DOHH2 (cell line): ENCODE results near the gene REEP3.

Source experiments
- H3F3A ChIP-seq: fragments of 200-600 bp; sonication (generic), shearing (Covaris generic); 2 replicates; pipeline ENCODE4 v1.6.0; 2016; ENCODE audit warnings: antibody characterized with exemption, mild to moderate bottlenecking; ENCODE audit not compliant: control insufficient read depth, insufficient read depth
- H3K27ac ChIP-seq: fragments of 200-600 bp; sonication (generic); 2 replicates; pipeline ENCODE4 v1.5.1; 2014; ENCODE audit warnings: low read depth, mild to moderate bottlenecking, low read length, moderate library complexity
- H3K27me3 ChIP-seq: fragments of 200-600 bp; sonication (generic); 2 replicates; pipeline ENCODE4 v1.6.1; 2014; ENCODE audit warnings: mild to moderate bottlenecking, low read length, mixed read lengths; ENCODE audit not compliant: control insufficient read depth
- H3K36me3 ChIP-seq: fragments of 200-600 bp; sonication (generic); 2 replicates; pipeline ENCODE4 v1.6.1; 2014; ENCODE audit warnings: mild to moderate bottlenecking, low read length, moderate library complexity, mixed read lengths; ENCODE audit not compliant: control insufficient read depth
- H3K4me1 ChIP-seq: fragments of 200-600 bp; sonication (generic); 2 replicates; pipeline ENCODE4 v1.6.1; 2014; ENCODE audit warnings: mild to moderate bottlenecking, low read length, mixed read lengths; ENCODE audit not compliant: control insufficient read depth
- H3K4me2 ChIP-seq: fragments of 200-600 bp; sonication (generic); 2 replicates; pipeline ENCODE4 v1.6.0; 2014; ENCODE audit warnings: mild to moderate bottlenecking, low read length, moderate library complexity
- H3K4me3 ChIP-seq: fragments of 200-600 bp; sonication (generic); 2 replicates; pipeline ENCODE4 v1.5.1; 2014; ENCODE audit warnings: mild to moderate bottlenecking, low read length, mixed read lengths
- H3K79me2 ChIP-seq: fragments of 200-600 bp; sonication (generic); 2 replicates; pipeline ENCODE4 v1.6.1; 2014; ENCODE audit warnings: mild to moderate bottlenecking, low read length, mixed read lengths; ENCODE audit not compliant: control insufficient read depth
- H3K9me2 ChIP-seq: fragments of 200-600 bp; sonication (generic); replicated peaks from 2 replicates; pipeline ENCODE4 v1.6.1; 2014; ENCODE audit warnings: mild to moderate bottlenecking, low read length, mixed read lengths; ENCODE audit not compliant: control insufficient read depth
- H3K9me3 ChIP-seq: fragments of 200-600 bp; sonication (generic); 2 replicates; pipeline ENCODE4 v1.6.1; 2014; ENCODE audit warnings: antibody characterized with exemption, low read length, mixed read lengths; ENCODE audit not compliant: control insufficient read depth, insufficient read depth
- H4K20me1 ChIP-seq: fragments of 200-600 bp; sonication (generic); 2 replicates; pipeline ENCODE4 v1.6.0; 2014; ENCODE audit warnings: low read depth, mild to moderate bottlenecking, antibody characterized with exemption, low read length, moderate library complexity; ENCODE audit not compliant: control insufficient read depth, insufficient read depth
- EZH2phosphoT487 ChIP-seq: fragments of 200-600 bp; sonication (generic); IDR thresholded peaks from 2 replicates; pipeline ENCODE4 v1.6.1; 2017; ENCODE audit warnings: borderline replicate concordance, mild to moderate bottlenecking, antibody characterized with exemption, low read length, moderate library complexity, mixed read lengths
- TF ChIP-seq, protein P1 (sequence below): fragments of 200-600 bp; sonication (generic); IDR thresholded peaks from one replicate; pipeline ENCODE4 v1.5.1; 2014; ENCODE audit warnings: antibody characterized with exemption, mild to moderate bottlenecking, low read depth, low read length; ENCODE audit not compliant: poor library complexity, severe bottlenecking

Gene REEP3

DNA sequence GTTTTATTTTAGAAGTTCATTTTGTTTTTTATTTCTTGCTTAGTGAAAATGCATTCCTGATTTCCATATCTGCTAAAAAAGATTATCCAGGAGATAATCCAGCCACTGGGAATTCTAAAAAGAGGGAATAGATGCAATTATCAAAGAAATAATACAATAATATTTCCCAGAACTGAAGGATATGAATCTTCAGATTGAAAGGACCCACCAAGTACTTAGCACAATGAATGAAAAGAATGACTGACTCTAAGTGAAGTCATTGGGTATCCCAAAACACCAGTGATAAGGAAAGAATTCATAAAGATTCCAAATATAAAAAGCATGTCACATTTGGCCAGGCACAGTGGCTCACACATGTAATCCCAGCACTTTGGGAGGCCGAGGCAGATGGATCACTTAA, 79.3 kb downstream of the REEP3 start:
- Histone ChIP-seq H3K27me3 (no peaks in the 10 kb centered on the region), H4K20me1 (no peaks in the 10 kb centered on the region), H3K4me3 (no peak overlapping the region), H3K79me2 (no peaks in the 10 kb centered on the region), H3K9me3 (no peaks in the 10 kb centered on the region), H3F3A (peaks cover 10% of the 10 kb centered on the region), H3K4me2 (no peak overlapping the region), H3K27ac (no peak overlapping the region), H3K9me2 (no peaks in the 10 kb centered on the region), H3K4me1 (peaks cover 19% of the 10 kb centered on the region), H3K36me3 (peaks cover 6% of the 10 kb centered on the region)
- TF ChIP-seq EZH2phosphoT487 = no peak
- TF ChIP-seq, protein P1, sequence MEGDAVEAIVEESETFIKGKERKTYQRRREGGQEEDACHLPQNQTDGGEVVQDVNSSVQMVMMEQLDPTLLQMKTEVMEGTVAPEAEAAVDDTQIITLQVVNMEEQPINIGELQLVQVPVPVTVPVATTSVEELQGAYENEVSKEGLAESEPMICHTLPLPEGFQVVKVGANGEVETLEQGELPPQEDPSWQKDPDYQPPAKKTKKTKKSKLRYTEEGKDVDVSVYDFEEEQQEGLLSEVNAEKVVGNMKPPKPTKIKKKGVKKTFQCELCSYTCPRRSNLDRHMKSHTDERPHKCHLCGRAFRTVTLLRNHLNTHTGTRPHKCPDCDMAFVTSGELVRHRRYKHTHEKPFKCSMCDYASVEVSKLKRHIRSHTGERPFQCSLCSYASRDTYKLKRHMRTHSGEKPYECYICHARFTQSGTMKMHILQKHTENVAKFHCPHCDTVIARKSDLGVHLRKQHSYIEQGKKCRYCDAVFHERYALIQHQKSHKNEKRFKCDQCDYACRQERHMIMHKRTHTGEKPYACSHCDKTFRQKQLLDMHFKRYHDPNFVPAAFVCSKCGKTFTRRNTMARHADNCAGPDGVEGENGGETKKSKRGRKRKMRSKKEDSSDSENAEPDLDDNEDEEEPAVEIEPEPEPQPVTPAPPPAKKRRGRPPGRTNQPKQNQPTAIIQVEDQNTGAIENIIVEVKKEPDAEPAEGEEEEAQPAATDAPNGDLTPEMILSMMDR = no peak

DNA sequence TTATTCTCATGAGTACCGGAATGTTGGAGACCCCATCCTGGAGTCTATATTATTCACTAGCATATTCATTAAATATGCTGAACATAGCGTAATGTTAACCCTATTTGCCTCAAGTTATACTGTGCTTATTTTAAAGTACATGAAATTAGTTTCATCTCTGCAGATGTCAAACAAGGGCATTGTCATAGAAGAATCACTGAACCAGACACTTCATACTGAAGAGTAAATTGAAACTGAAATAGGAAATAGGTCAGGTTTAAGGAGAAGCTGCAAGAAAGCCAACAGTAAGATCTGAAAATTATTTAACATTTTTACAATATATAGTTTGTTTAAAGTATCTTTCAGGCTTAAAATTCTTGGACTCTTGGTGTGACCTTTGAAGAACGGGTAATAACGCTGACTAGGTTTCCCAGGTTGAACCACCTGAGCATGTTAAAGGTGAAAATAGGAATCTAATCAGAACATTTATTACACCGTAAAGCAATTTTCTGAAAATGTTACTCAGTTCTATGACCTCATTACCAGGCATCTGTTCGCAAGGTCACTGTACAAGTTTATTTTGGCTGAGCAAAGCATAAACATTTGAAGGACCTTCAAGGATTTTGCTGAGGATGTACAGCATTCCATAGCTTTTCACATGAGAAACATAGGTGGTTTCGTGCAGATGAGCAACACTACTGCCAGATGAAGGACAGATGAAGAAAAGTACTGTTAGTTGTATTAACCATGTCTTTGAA, 82.7 kb downstream of the REEP3 start:
- Histone ChIP-seq H3K4me1 (peaks cover 37% of the 10 kb centered on the region), H4K20me1 (no peaks in the 10 kb centered on the region), H3F3A (peaks cover 17% of the 10 kb centered on the region), H3K36me3 (no peaks in the 10 kb centered on the region; the same call in none of the 2 replicates), H3K27ac (no peak overlapping the region), H3K9me2 (no peaks in the 10 kb centered on the region), H3K27me3 (no peaks in the 10 kb centered on the region), H3K4me3 (no peak overlapping the region), H3K4me2 (peak overlapping the region; percentile 6; the same call in 1 of the 2 replicates), H3K9me3 (no peaks in the 10 kb centered on the region), H3K79me2 (no peaks in the 10 kb centered on the region)
- TF ChIP-seq, protein P1 = no peak
- TF ChIP-seq EZH2phosphoT487 = no peak

DNA sequence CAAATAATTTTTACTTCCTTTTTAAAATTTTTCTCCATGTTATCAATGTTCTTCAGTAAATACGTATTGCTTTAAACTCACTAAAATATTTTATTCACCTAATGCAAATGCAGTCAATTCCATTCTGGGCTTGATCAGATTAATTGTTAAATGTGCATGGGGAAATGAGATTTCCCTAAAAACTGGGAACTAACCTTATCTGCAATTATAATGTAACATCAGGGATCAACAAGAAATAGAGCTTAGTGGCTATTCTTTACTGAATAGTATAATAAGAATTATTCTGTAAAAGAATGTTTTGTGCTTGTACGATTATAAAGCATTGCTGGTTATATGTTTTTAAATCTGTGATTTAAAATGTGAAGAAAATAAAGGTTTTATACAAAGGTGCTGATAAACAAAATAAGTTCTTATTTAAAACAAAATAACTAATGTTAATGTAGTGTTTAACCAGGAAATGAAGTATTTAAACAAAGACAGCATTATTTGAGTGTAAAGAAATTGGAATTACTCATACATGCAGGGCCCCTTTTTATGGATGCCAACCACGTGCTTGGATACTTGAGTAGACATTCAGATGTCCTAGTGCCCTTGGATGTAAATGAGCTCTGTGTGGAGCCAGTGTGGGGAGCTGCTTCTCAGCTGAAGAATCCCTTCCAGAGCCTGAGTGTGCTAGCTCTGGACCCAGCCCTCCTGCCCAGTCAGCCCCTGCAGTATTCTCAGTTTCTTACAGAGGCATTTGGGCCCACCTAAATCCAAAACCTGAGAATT, 84.2 kb downstream of the REEP3 start:
- no peak overlapping the region for H3K4me2 ChIP-seq
- peaks cover 43% of the 10 kb centered on the region for H3K4me1 ChIP-seq
- no peaks in the 10 kb centered on the region for H3K27me3 ChIP-seq
- no peaks in the 10 kb centered on the region; the same call in 1 of the 2 replicates for H3K36me3 ChIP-seq
- no peaks in the 10 kb centered on the region for H3K79me2 ChIP-seq
- H3K4me3 ChIP-seq = no peak overlapping the region
- no peaks in the 10 kb centered on the region for H4K20me1 ChIP-seq
- H3K9me3 ChIP-seq = no peaks in the 10 kb centered on the region
- H3F3A ChIP-seq = peaks cover 18% of the 10 kb centered on the region
- no peak for TF ChIP-seq EZH2phosphoT487
- TF ChIP-seq, protein P1 = no peak
- no peak overlapping the region for H3K27ac ChIP-seq
- H3K9me2 ChIP-seq = no peaks in the 10 kb centered on the region
